Smooth muscle cell of the brain vasculature (primary cell): ENCODE data around the gene DLGAP1.
"Not testable (repeated sequence)": the region's sequence is repeated elsewhere in the genome, so short reads cannot be mapped to it uniquely, and the experiment has no call there.

ENCODE experiments used
- DNase-seq: peaks from one replicate; pipeline ENCODE4 v3.0.0-alpha.2; 2012; ENCODE audit warnings: low read depth, low spot score

DLGAP1 gene

GRCh38 chr18:3499501-3499900, 955.6 kb downstream of the DLGAP1 start:
- DNase-seq, result no peak

- no peak for DNase-seq
Observed at GRCh38 chr18:3498698-3499471, 956.2 kb downstream of the DLGAP1 start.

GRCh38 chr18:3495691-3496430, 959.2 kb downstream of the DLGAP1 start:
- no peak for DNase-seq

- DNase-seq, result no peak
Observed at GRCh38 chr18:3494569-3494968, 960.5 kb downstream of the DLGAP1 start.

GRCh38 chr18:3494245-3494526, 960.9 kb downstream of the DLGAP1 start:
- DNase-seq, result no peak

GRCh38 chr18:3493501-3494244, 961.4 kb downstream of the DLGAP1 start:
- no peak for DNase-seq

- DNase-seq, result no peak
Observed at GRCh38 chr18:3492721-3493120, 962.4 kb downstream of the DLGAP1 start.

- no peak for DNase-seq
Observed at GRCh38 chr18:3491981-3492555, 963.0 kb downstream of the DLGAP1 start.

- no peak for DNase-seq
Observed at GRCh38 chr18:3489462-3489861, 965.6 kb downstream of the DLGAP1 start.

GRCh38 chr18:3486512-3486911, 968.6 kb downstream of the DLGAP1 start:
- no peak for DNase-seq

- DNase-seq, result no peak
Observed at GRCh38 chr18:3485153-3486149, 969.7 kb downstream of the DLGAP1 start.

- no peak for DNase-seq
Observed at GRCh38 chr18:3482258-3482657, 972.8 kb downstream of the DLGAP1 start.

GRCh38 chr18:3481696-3482210, 973.4 kb downstream of the DLGAP1 start:
- DNase-seq, result no peak

GRCh38 chr18:3480827-3481573, 974.1 kb downstream of the DLGAP1 start:
- no peak for DNase-seq

- DNase-seq, result no peak
Observed at GRCh38 chr18:3479978-3480509, 975.1 kb downstream of the DLGAP1 start.

GRCh38 chr18:3478262-3478978, 976.7 kb downstream of the DLGAP1 start:
- DNase-seq, result no peak

GRCh38 chr18:3472681-3473544, 982.2 kb downstream of the DLGAP1 start:
- DNase-seq, result no peak

GRCh38 chr18:3472121-3472520, 983.0 kb downstream of the DLGAP1 start:
- DNase-seq, result not testable (repeated sequence)
